Sigmoid colon (tissue), 4 donors: Measurements from ENCODE around the gene PANK4.

ENCODE experiments used
- CTCF ChIP-seq, 4 experiments: fragments of 450-650 bp in 3 of 4; fragments of 200-600 bp in 1 of 4; IDR thresholded peaks; one replicate each; pipeline ENCODE4 v1.5.1; 2016 to 2019; ENCODE audit warnings: antibody characterized with exemption in 4 of 4, mild to moderate bottlenecking in 3 of 4, moderate library complexity in 2 of 4
- EP300 ChIP-seq, 4 donors: sonication (generic); formaldehyde crosslinking; IDR thresholded peaks; one replicate each; pipeline ENCODE4 v1.6.1; 2017; ENCODE audit warnings: antibody characterized with exemption in 4 of 4
- POLR2A ChIP-seq, 2 donors: fragments of 450-650 bp; IDR thresholded peaks; one replicate each; pipeline ENCODE4 v1.6.1; 2016; ENCODE audit warnings: antibody characterized with exemption in 2 of 2, mild to moderate bottlenecking in 2 of 2, moderate library complexity in 2 of 2
- POLR2AphosphoS5 ChIP-seq, 4 donors: sonication (generic); formaldehyde crosslinking; IDR thresholded peaks; one replicate each; pipeline ENCODE4 v1.6.1; 2017; ENCODE audit warnings: antibody characterized with exemption in 4 of 4

GRCh38 chr1:2479186-2479585, 47.2 kb downstream of the PANK4 start:
- TF ChIP-seq POLR2A (IDR thresholded peaks at IDR 0.05) (no peak), CTCF (IDR thresholded peaks at IDR 0.05) (no peak), POLR2AphosphoS5 (IDR thresholded peaks at IDR 0.05) (no peak), EP300 (IDR thresholded peaks at IDR 0.05) (no peak)
